Right hindlimb (tissue), 1 donor: Measurements from ENCODE around the gene CIB2.

Experiments
- DNase-seq: peaks from one replicate; pipeline ENCODE4 v3.0.0-alpha.2; 2018

CIB2 gene

GRCh38 chr15:78064544-78064943 is 66.7 kb downstream of the CIB2 start:
- no peak for DNase-seq

GRCh38 chr15:78063970-78064385 is 67.3 kb downstream of the CIB2 start:
- DNase-seq: no peak

GRCh38 chr15:78063217-78063616 is 68.0 kb downstream of the CIB2 start:
- DNase-seq: no peak

- no peak for DNase-seq
Observed at GRCh38 chr15:78061963-78062427, 69.2 kb downstream of the CIB2 start.

- DNase-seq: no peak
Observed at GRCh38 chr15:78060232-78060631, 71.0 kb downstream of the CIB2 start.

GRCh38 chr15:78059110-78059839 is 72.0 kb downstream of the CIB2 start:
- DNase-seq: peak; percentile 52

- DNase-seq: no peak
Observed at GRCh38 chr15:78058401-78058935, 72.8 kb downstream of the CIB2 start.

GRCh38 chr15:78057803-78058202 is 73.4 kb downstream of the CIB2 start:
- no peak for DNase-seq

GRCh38 chr15:78056714-78057269 is 74.5 kb downstream of the CIB2 start:
- DNase-seq: peak; percentile 53

GRCh38 chr15:78055919-78056713 is 75.1 kb downstream of the CIB2 start:
- no peak for DNase-seq

- no peak for DNase-seq
Observed at GRCh38 chr15:78054966-78055365, 76.3 kb downstream of the CIB2 start.
